ENCODE data around the gene SLC18A2. TPM values are rescaled to one million over a fixed set of nuclear protein-coding genes. Genes with fewer than 3 reads are reported as not detected.
"Not testable (repeated sequence)": the region's sequence is repeated elsewhere in the genome, so short reads cannot be mapped to it uniquely, and the experiment has no call there.

SLC18A2 gene
- total RNA-seq, 1 donor from 2014 or later, result not detected

DNA sequence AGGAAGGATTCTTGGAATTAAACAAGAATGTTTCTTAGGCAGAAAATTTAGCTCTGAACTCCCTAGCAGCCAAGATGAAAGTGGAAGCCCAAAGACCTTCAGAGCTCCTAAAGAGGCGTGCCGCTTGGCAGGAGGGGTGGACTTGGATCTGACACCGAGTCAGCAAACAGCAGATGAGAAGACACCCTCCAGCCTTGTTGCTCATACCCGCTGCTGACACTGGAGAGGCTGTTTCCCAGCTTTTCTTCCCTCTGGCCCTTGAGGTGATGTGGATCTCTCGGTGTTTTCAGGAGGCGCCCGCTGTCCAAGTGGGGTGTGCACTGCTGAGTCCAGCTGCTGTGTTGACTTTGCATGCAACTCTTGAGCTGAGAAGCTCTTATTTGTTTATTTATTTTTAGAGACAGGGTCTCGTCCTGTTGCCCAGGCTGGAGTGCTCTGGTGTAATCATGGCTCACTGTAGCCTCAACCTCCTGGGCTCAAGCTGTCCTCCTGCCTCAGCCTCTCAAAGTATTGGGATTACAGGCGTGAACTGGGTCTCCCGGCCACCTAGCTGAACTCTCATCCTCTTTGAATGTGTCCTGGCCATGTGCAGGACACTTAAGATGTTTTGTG lies 21.5 kb downstream of the SLC18A2 start:
- no peak for DNase-seq (ENCODE audit: low read depth in 2 of 2)

DNA sequence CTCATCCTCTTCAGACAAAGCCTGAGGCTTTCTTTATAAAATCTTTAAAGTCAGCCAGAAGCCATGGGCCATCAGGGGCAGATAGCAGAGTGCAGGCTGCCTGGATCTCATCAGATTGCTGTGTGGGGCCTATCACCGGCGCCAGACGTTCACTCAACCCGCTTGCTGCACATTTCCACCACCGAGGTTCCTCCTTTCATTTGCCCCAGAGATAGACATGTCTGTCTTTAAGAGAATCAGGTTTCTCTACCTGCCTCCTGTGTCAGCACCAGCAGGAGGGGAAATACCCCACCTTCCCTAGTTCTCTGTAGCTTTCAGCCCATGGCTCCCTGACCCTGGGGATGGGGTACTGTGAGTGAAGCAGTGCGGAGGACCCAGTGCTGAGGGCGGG lies 22.0 kb downstream of the SLC18A2 start:
- no peak for DNase-seq (ENCODE audit: low read depth in 2 of 2)

- DNase-seq (ENCODE audit: low read depth in 2 of 2), result no peak
Observed at GRCh38 chr10:117264782-117265181, 23.9 kb downstream of the SLC18A2 start.

GRCh38 chr10:117266400-117266799 lies 25.5 kb downstream of the SLC18A2 start:
- DNase-seq (ENCODE audit: low read depth in 2 of 2), result no peak

GRCh38 chr10:117266812-117267211 lies 25.9 kb downstream of the SLC18A2 start:
- no peak for DNase-seq (ENCODE audit: low read depth in 2 of 2)

GRCh38 chr10:117268258-117268657 lies 27.3 kb downstream of the SLC18A2 start:
- DNase-seq (ENCODE audit: low read depth in 2 of 2), result no peak

DNA sequence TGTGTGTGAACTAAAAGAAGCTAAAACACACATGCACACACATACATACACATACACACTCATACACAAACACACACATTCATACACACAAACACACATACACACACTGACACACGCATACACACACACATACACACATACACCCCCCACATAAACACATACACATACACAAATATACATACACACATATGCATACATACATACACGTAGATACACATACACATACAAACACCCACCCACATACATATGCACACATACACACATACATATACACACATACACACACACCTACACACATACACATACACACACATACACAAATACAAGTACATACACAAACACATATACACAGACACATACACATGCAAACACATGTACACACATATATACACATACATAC lies 28.0 kb downstream of the SLC18A2 start:
- DNase-seq (ENCODE audit: low read depth in 2 of 2), result no peak

GRCh38 chr10:117271427-117271826 lies 30.5 kb downstream of the SLC18A2 start:
- DNase-seq (ENCODE audit: low read depth in 2 of 2), result no peak

GRCh38 chr10:117272195-117273076 lies 31.5 kb downstream of the SLC18A2 start:
- no peak for DNase-seq (ENCODE audit: low read depth in 2 of 2)

DNA sequence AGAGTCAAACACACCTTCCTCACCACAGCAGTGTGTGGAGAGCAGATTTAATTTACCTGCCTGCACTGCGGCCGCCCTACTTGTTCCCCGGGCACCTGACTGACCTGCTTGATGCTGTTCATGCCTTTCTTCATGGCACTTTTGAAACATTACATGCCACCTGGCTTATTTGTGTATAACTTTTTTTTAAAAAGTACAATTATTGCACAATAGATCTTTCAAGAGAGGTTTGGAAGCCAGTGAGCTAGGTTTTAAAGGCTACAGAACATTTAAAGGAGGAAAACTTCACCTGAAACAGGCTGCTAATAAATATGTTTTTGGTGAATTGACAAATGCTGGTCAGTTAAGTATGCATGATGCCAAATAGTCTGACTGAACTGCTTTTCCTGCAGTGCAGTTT lies 33.1 kb downstream of the SLC18A2 start:
- no peak for DNase-seq (ENCODE audit: low read depth in 2 of 2)

DNA sequence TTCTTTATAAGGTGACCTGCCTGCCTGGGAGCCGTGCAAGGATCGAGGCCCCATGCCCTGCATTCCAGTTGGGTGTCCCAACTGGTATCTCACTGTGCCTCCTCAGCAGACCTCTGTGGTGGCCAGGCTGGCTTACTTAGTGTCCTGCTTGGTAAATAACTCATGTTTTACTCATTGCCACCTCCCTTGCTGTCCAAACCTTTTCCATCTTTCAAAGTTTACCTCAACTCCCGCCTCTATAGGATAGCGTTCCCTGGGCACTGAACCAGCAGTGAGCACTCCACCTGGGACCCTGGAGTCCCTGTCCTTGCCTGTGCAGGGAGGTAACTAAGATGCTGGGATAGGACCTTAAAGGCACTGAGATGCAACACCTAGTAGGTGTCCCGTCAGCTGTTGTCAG lies 33.6 kb downstream of the SLC18A2 start:
- DNase-seq (ENCODE audit: low read depth in 2 of 2), result no peak

- no peak for DNase-seq (ENCODE audit: low read depth in 2 of 2)
Observed at GRCh38 chr10:117275121-117275520, 34.2 kb downstream of the SLC18A2 start.

GRCh38 chr10:117277675-117278074 lies 36.8 kb downstream of the SLC18A2 start:
- DNase-seq (ENCODE audit: low read depth in 2 of 2), result no peak

GRCh38 chr10:117284716-117285494 lies 44.0 kb downstream of the SLC18A2 start:
- DNase-seq (ENCODE audit: low read depth in 2 of 2), result no peak

DNA sequence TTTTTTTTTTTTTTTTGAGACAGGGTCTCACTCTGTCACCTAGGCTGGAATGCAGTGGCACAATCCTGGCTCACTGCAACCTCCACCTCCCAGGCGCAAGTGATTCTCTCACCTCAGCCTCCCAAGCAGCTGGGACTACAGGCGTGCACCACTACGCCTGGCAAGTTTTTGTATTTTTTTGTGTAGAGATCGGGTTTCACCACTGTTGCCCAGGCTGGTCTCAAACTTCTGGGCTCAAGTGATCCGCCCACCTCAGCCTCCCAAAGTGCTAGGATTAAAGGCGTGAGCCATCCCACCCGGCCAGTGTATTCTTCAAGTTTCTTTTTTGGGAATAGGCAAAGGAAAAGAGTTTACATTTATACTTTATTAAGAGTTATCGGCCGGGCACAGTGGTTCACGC lies 50.0 kb downstream of the SLC18A2 start:
- DNase-seq (ENCODE audit: low read depth in 2 of 2), result not testable (repeated sequence)

- no peak for DNase-seq (ENCODE audit: low read depth in 2 of 2)
Observed at GRCh38 chr10:117294039-117294645, 53.2 kb downstream of the SLC18A2 start.

GRCh38 chr10:117294735-117295134 lies 53.8 kb downstream of the SLC18A2 start:
- DNase-seq (ENCODE audit: low read depth in 2 of 2), result no peak

DNA sequence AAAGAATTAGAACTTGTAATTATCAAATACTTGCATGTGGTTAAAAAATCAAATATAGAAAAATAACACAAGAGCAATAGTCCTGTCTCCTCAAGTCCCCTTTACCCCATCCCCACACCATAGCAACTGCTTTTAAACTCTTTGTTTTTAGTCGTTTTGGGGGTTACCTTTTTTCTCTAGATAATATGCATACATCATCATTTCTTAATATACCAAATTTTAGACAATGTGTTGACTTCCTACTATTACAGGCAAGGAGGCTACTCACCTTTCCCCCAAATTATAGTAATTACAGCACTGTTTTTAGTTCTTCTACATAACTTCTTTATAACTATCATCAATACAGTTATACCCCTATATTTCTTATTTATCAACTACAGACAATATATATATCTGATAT lies 57.3 kb downstream of the SLC18A2 start:
- DNase-seq (ENCODE audit: low read depth in 2 of 2), result no peak

DNA sequence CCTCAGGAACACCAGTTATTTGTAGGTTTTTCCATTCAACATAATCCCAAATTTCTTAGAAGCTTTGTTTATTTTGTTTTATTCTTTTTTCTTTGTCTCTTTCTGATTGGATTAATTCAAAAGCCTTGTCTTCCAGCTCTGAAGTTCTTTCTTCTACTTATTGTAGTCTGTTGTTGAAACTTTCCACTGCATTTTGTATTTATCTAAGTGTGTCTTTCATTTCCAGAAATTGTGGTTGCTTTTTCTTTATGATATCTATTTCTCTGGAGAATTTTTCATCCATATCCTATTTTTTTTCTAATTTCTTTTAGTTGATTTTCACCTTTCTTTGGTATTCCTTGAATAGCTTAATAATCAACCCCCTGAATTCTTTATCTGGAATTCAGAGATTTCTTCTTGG lies 58.5 kb downstream of the SLC18A2 start:
- no peak for DNase-seq (ENCODE audit: low read depth in 2 of 2)

DNA sequence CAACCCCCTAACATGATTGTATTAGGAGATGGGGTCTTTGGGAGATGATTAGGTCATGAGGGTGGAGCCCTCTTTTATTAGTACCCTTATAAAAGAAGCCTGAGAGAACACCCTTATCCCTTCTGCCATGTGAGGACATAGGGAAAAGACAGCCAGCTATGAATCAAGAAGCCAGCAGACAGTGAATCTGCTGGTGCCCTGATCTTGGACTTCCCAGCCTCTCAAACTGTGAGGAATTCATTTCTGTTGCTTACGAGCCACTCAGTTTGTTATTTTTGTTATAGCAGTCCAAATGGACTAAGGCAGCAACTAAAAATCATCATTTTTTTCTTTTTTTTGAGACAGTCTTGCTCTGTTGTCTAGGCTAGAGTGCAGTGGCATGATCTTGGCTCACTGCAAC lies 59.8 kb downstream of the SLC18A2 start:
- DNase-seq (ENCODE audit: low read depth in 2 of 2), result no peak

DNA sequence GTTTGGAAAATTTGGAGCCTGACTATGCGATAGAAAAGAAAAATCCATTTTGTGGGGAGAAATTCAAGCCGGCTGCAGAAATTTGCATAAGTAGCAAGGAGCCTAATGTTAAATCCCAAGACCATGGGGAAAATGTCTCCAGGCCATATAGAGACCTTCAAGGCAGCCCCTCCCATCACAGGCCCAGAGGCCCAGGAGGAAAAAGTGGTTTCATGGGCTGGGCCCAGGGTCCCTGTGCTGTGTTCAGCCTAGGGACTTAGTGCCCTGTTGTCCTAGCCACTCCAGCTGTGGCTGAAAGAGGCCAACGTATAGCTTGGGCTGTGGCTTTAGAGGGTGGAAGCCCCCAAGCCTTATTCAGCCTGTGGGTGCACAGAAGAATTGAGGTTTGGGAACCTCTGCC lies 62.5 kb downstream of the SLC18A2 start:
- DNase-seq (ENCODE audit: low read depth in 2 of 2), result not testable (repeated sequence)

DNA sequence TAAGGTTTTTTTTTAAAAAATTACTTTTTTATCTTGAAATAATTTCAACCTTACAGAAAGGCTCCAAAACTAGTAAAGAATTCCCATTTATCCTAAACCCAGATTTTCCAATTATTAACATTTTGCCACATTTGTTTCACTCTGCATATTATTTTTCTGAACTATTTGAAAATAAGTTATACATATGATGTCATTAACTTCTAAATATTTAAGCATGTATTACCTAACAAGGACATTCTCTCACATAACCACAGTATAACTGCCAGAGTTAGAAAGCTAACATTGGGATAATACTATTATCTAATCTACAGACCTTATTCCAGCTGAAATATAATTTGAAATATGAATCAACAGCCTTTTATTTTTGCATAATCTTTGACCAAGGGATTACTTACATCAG lies 65.8 kb downstream of the SLC18A2 start:
- DNase-seq (ENCODE audit: low read depth in 2 of 2), result no peak
